HG03575 (cell line): ENCODE data around the gene RSU1.

Experiments used
- ATAC-seq: cut with Tn5 transposase; IDR thresholded peaks from one replicate; pipeline ENCODE4 v1.9.1; 2021; ENCODE audit not compliant: unreplicated experiment, insufficient number of reproducible peaks, low FRiP score; ENCODE audit errors: extremely low read depth

Gene RSU1

GRCh38 chr10:16752099-16752498 is 65.1 kb downstream of the RSU1 start:
- ATAC-seq, result no peak

GRCh38 chr10:16751244-16751643 is 66.0 kb downstream of the RSU1 start:
- no peak for ATAC-seq

GRCh38 chr10:16750461-16750860 is 66.8 kb downstream of the RSU1 start:
- ATAC-seq, result no peak

GRCh38 chr10:16748749-16749148 is 68.5 kb downstream of the RSU1 start:
- ATAC-seq, result no peak

- ATAC-seq, result no peak
Measured at GRCh38 chr10:16746856-16747255, 70.4 kb downstream of the RSU1 start.

GRCh38 chr10:16745061-16745460 is 72.2 kb downstream of the RSU1 start:
- ATAC-seq, result no peak

GRCh38 chr10:16742165-16742960 is 74.9 kb downstream of the RSU1 start:
- ATAC-seq, result no peak

GRCh38 chr10:16741540-16741939 is 75.7 kb downstream of the RSU1 start:
- no peak for ATAC-seq

GRCh38 chr10:16737420-16737819 is 79.8 kb downstream of the RSU1 start:
- ATAC-seq, result no peak

GRCh38 chr10:16735671-16736070 is 81.6 kb downstream of the RSU1 start:
- ATAC-seq, result no peak

GRCh38 chr10:16732376-16732775 is 84.8 kb downstream of the RSU1 start:
- ATAC-seq, result no peak

- no peak for ATAC-seq
Measured at GRCh38 chr10:16728266-16728665, 89.0 kb downstream of the RSU1 start.

- ATAC-seq, result no peak
Measured at GRCh38 chr10:16727666-16728065, 89.6 kb downstream of the RSU1 start.

- no peak for ATAC-seq
Measured at GRCh38 chr10:16724509-16724908, 92.7 kb downstream of the RSU1 start.

- no peak for ATAC-seq
Measured at GRCh38 chr10:16720812-16721211, 96.4 kb downstream of the RSU1 start.

GRCh38 chr10:16717622-16718395 is 99.4 kb downstream of the RSU1 start:
- ATAC-seq, result no peak

- ATAC-seq, result no peak
Measured at GRCh38 chr10:16716051-16716450, 101.2 kb downstream of the RSU1 start.

- no peak for ATAC-seq
Measured at GRCh38 chr10:16713290-16713689, 103.9 kb downstream of the RSU1 start.

- ATAC-seq, result no peak
Measured at GRCh38 chr10:16712883-16713282, 104.3 kb downstream of the RSU1 start.

GRCh38 chr10:16700331-16700730 is 116.9 kb downstream of the RSU1 start:
- ATAC-seq, result no peak
